PFSK-1 (cell line): ENCODE measurements around the gene WDR1.

Source experiments
- POLR2AphosphoS5 ChIP-seq: IDR thresholded peaks from 2 replicates; pipeline ENCODE4 v1.6.1; 2012; ENCODE audit warnings: low read depth, mild to moderate bottlenecking, control low read depth, low read length, moderate library complexity
- REST ChIP-seq, 2 experiments: IDR thresholded peaks; 2 replicates each; pipeline versions ENCODE4 v1.6.1 to v1.8.0; 2011 to 2012; ENCODE audit warnings: low read depth in 2 of 2, low read length in 2 of 2, control low read depth in 1 of 2, inconsistent platforms in 1 of 2, mild to moderate bottlenecking in 1 of 2, moderate library complexity in 1 of 2; ENCODE audit not compliant: insufficient read depth in 1 of 2
- SIN3A ChIP-seq: IDR thresholded peaks from 2 replicates; pipeline ENCODE4 v1.6.1; 2012; ENCODE audit warnings: mild to moderate bottlenecking, low read length, moderate library complexity, borderline replicate concordance; ENCODE audit not compliant: insufficient read depth

GRCh38 chr4:10034136-10034535, 82.5 kb downstream of the WDR1 start:
- TF ChIP-seq POLR2AphosphoS5 (no peak), REST (IDR thresholded peaks at IDR 0.05; ENCODE audit: insufficient read depth in 1 of 2, low read depth in 2 of 2, low read length in 2 of 2) (no peak), SIN3A (no peak)
